Endothelial cell of umbilical vein (primary cell): ENCODE results near the gene FGFR3. TPM values are rescaled to one million over a fixed set of nuclear protein-coding genes. Genes with fewer than 3 reads are reported as not detected.

ENCODE experiments used
- BruUV-seq: library from RNA; stranded (reverse); fragments of 400-500 nt; replicated peaks from 2 replicates; lab custom pipeline; 2021; lab: Mats Ljungman, UMichigan
- CTCF ChIA-PET: fragments of 300-600, 350-600 bp; sonication (Branson Sonifier 250); formaldehyde crosslinking; loops from one replicate; lab custom pipeline; 2021; ENCODE audit warnings: antibody characterized with exemption, inconsistent platforms; lab: Charles Lee
- POLR2A ChIA-PET: fragments of 300-600, 350-600 bp; sonication (Branson Sonifier 250); formaldehyde crosslinking; loops from one replicate; lab custom pipeline; 2021; ENCODE audit warnings: antibody characterized with exemption, inconsistent platforms; lab: Charles Lee
- DNase-seq: peaks from one replicate; pipeline ENCODE4 v3.0.0-alpha.2; 2011; ENCODE audit warnings: low read depth, low spot score
- FAIRE-seq: peaks from 2 replicates; lab custom pipeline; 2011; peaks lifted over from hg19 to GRCh38; lab: Jason Lieb, UNC
- H2AFZ ChIP-seq: 2 replicates; pipeline ENCODE4 v1.6.0; 2012; ENCODE audit warnings: low read depth, low read length, control low read depth, inconsistent platforms
- H3K27ac ChIP-seq: 2 replicates; pipeline ENCODE4 v1.5.1; 2011; ENCODE audit warnings: low read depth, mild to moderate bottlenecking, control low read depth, low read length, moderate library complexity; ENCODE audit not compliant: insufficient read depth
- H3K27me3 ChIP-seq, 2 experiments: 2 replicates each; pipeline versions ENCODE4 v1.6.0 to v1.6.1; 2011; ENCODE audit warnings: low read length in 2 of 2, mixed read lengths in 1 of 2; ENCODE audit not compliant: control insufficient read depth in 2 of 2, insufficient read depth in 2 of 2
- H3K36me3 ChIP-seq, 2 experiments: 2 replicates in 1 of 2; 3 replicates in 1 of 2; pipeline ENCODE4 v1.5.1; 2011; ENCODE audit warnings: low read length in 2 of 2, mild to moderate bottlenecking in 1 of 2, moderate library complexity in 1 of 2; ENCODE audit not compliant: control insufficient read depth in 2 of 2, insufficient read depth in 2 of 2; ENCODE audit errors: extremely low read depth in 1 of 2
- H3K4me1 ChIP-seq: 3 replicates; pipeline ENCODE4 v1.5.1; 2011; ENCODE audit warnings: mild to moderate bottlenecking, low read length; ENCODE audit not compliant: control insufficient read depth, insufficient read depth; ENCODE audit errors: extremely low read depth
- H3K4me2 ChIP-seq: 2 replicates; pipeline ENCODE4 v1.6.1; 2011; ENCODE audit warnings: low read length, control low read depth, mixed read lengths; ENCODE audit not compliant: insufficient read depth
- H3K4me3 ChIP-seq, 3 experiments: fragments of 200-600 bp in 1 of 3; sonication (generic), shearing (Covaris generic) in 1 of 3; replicated peaks in 1 of 3; 2 replicates each; pipeline ENCODE4 v1.5.1; 2011 to 2016; ENCODE audit warnings: control low read depth in 3 of 3, low read length in 3 of 3, mild to moderate bottlenecking in 2 of 3, inconsistent platforms in 1 of 3, low read depth in 1 of 3, moderate library complexity in 1 of 3; ENCODE audit not compliant: insufficient read depth in 1 of 3
- H3K79me2 ChIP-seq: 2 replicates; pipeline ENCODE4 v1.6.0; 2012; ENCODE audit warnings: low read length, inconsistent platforms; ENCODE audit not compliant: control insufficient read depth, insufficient read depth
- H3K9ac ChIP-seq: replicated peaks from 2 replicates; pipeline ENCODE3; 2011; ENCODE audit warnings: low read length, control low read depth; ENCODE audit not compliant: insufficient read depth; ENCODE audit errors: extremely low read depth
- H3K9me1 ChIP-seq: replicated peaks from 3 replicates; pipeline ENCODE4 v1.6.0; 2011; ENCODE audit warnings: mild to moderate bottlenecking, low read length; ENCODE audit not compliant: control insufficient read depth, insufficient read depth; ENCODE audit errors: extremely low read depth
- H3K9me3 ChIP-seq: replicated peaks from 2 replicates; pipeline ENCODE4 v1.5.1; 2012; ENCODE audit warnings: low read length, inconsistent platforms; ENCODE audit not compliant: control insufficient read depth, insufficient read depth
- H4K20me1 ChIP-seq: replicated peaks from 2 replicates; pipeline ENCODE3; 2011; ENCODE audit warnings: mild to moderate bottlenecking, low read length; ENCODE audit not compliant: control insufficient read depth, insufficient read depth; ENCODE audit errors: extremely low read depth
- EZH2 ChIP-seq: IDR thresholded peaks from 2 replicates; pipeline ENCODE4 v1.6.1; 2012; ENCODE audit warnings: borderline replicate concordance, low read depth, mild to moderate bottlenecking, moderate library complexity, low read length, inconsistent platforms; ENCODE audit not compliant: severe bottlenecking
- FOS ChIP-seq: IDR thresholded peaks from 2 replicates; pipeline ENCODE4 v1.6.1; 2011; ENCODE audit warnings: mild to moderate bottlenecking, low read length, moderate library complexity, borderline replicate concordance; ENCODE audit not compliant: insufficient read depth
- GATA2 ChIP-seq: IDR thresholded peaks from 2 replicates; pipeline ENCODE4 v1.7.0; 2011; ENCODE audit warnings: low read depth, mild to moderate bottlenecking, moderate library complexity, mixed read lengths, low read length; ENCODE audit not compliant: insufficient read length, insufficient read depth
- JUN ChIP-seq: IDR thresholded peaks from 2 replicates; pipeline ENCODE4 v1.6.1; 2011; ENCODE audit warnings: borderline replicate concordance, low read depth; ENCODE audit not compliant: insufficient read length, insufficient read depth
- MYC ChIP-seq: IDR thresholded peaks from one replicate; pipeline ENCODE4 v1.6.1; 2011; ENCODE audit warnings: mild to moderate bottlenecking, low read depth, low read length
- POLR2A ChIP-seq: IDR thresholded peaks from 2 replicates; pipeline ENCODE4 v1.6.1; 2012; ENCODE audit warnings: low read depth, mild to moderate bottlenecking, control low read depth, low read length
- POLR2AphosphoS5 ChIP-seq: IDR thresholded peaks from 2 replicates; pipeline ENCODE4 v1.6.1; 2012; ENCODE audit warnings: low read depth, mild to moderate bottlenecking, control low read depth, low read length, moderate library complexity; ENCODE audit not compliant: insufficient read depth
- dilution Hi-C: fragments of 300-500 bp; cut with MboI; formaldehyde crosslinking; loops from one replicate; pipeline ENCODE4 v1.15.0; 2019; ENCODE audit warnings: low sequenced_read_pairs; ENCODE audit not compliant: extremely low pct_ligation_motif_present
- intact Hi-C: fragments of 100-400 bp; cut with micrococcal nuclease; formaldehyde crosslinking; loops from one replicate; pipeline ENCODE4 v1.10.0; 2022
- polyA plus RNA-seq, 4 experiments: library from polyadenylated mRNA; depleted of rRNA in 3 of 4; stranded (reverse) in 3 of 4; unstranded in 1 of 4; fragments of >200 nt; gene quantifications; 2 replicates each; pipeline versions ENCODE4 v1.2.1 to v1.2.3, GENCODE V29; 2011 to 2012; ENCODE audit warnings: missing spikeins in 1 of 4
- total RNA-seq: library from RNA; stranded (reverse); gene quantifications from 2 replicates; pipeline ENCODE4 v1.2.3, GENCODE V29; 2021
- TF ChIP-seq, protein P1 (sequence below): IDR thresholded peaks from 2 replicates; pipeline ENCODE4 v1.6.1; 2011; ENCODE audit not compliant: insufficient read depth, insufficient read length
- TF ChIP-seq, protein P2 (sequence below), 2 donors: IDR thresholded peaks; 1 replicate in 1 of 2; 2 replicates in 1 of 2; pipeline ENCODE4 v1.5.1; 2011; ENCODE audit warnings: low read length in 2 of 2, mild to moderate bottlenecking in 2 of 2, moderate library complexity in 2 of 2, control low read depth in 1 of 2, inconsistent platforms in 1 of 2, low read depth in 1 of 2; ENCODE audit not compliant: insufficient read depth in 1 of 2; ENCODE audit errors: extremely low read depth in 1 of 2

FGFR3 gene
- total and polyA plus RNA-seq, 2 donors (not counting 3 experiments of a cell fraction or from before 2014, with no cell fraction given), result 0.73 to 1.2 TPM

DNA sequence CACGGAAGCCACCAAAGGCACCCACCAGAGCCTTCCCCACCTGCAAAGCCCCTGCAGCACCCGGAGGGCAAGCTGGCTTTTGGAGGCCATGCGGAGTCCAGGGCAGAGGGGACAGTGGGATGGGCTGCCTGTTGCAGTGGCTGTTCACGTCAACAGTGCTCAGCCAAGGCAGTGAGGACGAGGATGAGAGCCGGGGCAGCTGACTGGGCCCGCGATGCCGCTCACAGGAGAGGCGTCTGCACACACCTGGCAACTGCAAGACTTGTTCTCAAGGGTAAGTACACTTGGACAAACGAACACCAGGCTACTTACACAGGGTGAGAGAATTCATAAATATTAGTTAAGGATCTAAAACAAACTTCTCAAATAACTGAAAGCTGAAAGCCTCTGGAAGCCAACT is 19.6 kb downstream of the FGFR3 start:
- ChIA-PET CTCF (interaction anchor here (0.7 to 9.5 kb wide), 3 partner anchors 66 to 169 kb away, joined by 3 to 198 read pairs (median 7); no protein-coding TSS in a partner anchor), POLR2A (no interaction called here)
- H3K36me3 ChIP-seq, result peaks cover 3 to 29% of the 10 kb centered on the region in 2 experiments
- no peaks in the 10 kb centered on the region for H3K9me1 ChIP-seq
- H3K27me3 ChIP-seq, result no peaks in the 10 kb centered on the region
- H3K4me2 ChIP-seq, result no peak overlapping the region
- intact Hi-C loops (loop anchor here (5.0 kb wide), 1 partner anchor 100 kb away; no protein-coding TSS in a partner anchor), dilution Hi-C loops (no loop called here)
- DNase-seq (no peak), FAIRE-seq (no peak)
- BruUV-seq, result no TSS peak
- no peak for TF ChIP-seq EZH2
- no peak for TF ChIP-seq POLR2AphosphoS5
- TF ChIP-seq POLR2A, result no peak
- TF ChIP-seq, protein P1, sequence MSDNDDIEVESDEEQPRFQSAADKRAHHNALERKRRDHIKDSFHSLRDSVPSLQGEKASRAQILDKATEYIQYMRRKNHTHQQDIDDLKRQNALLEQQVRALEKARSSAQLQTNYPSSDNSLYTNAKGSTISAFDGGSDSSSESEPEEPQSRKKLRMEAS, result no peak
- TF ChIP-seq, protein P2, sequence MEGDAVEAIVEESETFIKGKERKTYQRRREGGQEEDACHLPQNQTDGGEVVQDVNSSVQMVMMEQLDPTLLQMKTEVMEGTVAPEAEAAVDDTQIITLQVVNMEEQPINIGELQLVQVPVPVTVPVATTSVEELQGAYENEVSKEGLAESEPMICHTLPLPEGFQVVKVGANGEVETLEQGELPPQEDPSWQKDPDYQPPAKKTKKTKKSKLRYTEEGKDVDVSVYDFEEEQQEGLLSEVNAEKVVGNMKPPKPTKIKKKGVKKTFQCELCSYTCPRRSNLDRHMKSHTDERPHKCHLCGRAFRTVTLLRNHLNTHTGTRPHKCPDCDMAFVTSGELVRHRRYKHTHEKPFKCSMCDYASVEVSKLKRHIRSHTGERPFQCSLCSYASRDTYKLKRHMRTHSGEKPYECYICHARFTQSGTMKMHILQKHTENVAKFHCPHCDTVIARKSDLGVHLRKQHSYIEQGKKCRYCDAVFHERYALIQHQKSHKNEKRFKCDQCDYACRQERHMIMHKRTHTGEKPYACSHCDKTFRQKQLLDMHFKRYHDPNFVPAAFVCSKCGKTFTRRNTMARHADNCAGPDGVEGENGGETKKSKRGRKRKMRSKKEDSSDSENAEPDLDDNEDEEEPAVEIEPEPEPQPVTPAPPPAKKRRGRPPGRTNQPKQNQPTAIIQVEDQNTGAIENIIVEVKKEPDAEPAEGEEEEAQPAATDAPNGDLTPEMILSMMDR (IDR thresholded peaks at IDR 0.05; ENCODE audit: extremely low read depth in 1 of 2, insufficient read depth in 1 of 2, low read depth in 1 of 2, low read length in 2 of 2), result no peak
- no peak for TF ChIP-seq JUN
- no peak for TF ChIP-seq FOS
- no peak for TF ChIP-seq MYC
- no peak for TF ChIP-seq GATA2
- no peak overlapping the region for H3K27ac ChIP-seq
- no peaks in the 10 kb centered on the region for H3K79me2 ChIP-seq
- no peak overlapping the region for H3K9ac ChIP-seq
- H3K4me3 ChIP-seq, result no peak overlapping the region
- no peak overlapping the region for H2AFZ ChIP-seq
- H3K9me3 ChIP-seq, result no peaks in the 10 kb centered on the region
- H4K20me1 ChIP-seq, result no peaks in the 10 kb centered on the region
- H3K4me1 ChIP-seq, result no peaks in the 10 kb centered on the region
